ENCODE data around the gene POLR3E. TPM values are rescaled to one million over a fixed set of nuclear protein-coding genes. Genes with fewer than 3 reads are reported as not detected.

The POLR3E gene
- total RNA-seq, 4 donors from 2014 or later, result 34.9 to 55.4 (median 48.3) TPM

- no peak overlapping the region for H3K27ac ChIP-seq
- H3K4me3 ChIP-seq, result no peak overlapping the region
- ATAC-seq, result no peak
- no peak for TF ChIP-seq POLR2A (IDR thresholded peaks at IDR 0.05)
- TF ChIP-seq POLR2AphosphoS5 (IDR thresholded peaks at IDR 0.05), result no peak
- H3K36me3 ChIP-seq, result peaks cover 0 to 98% of the 10 kb centered on the region in 2 donors
- no peaks in the 10 kb centered on the region for H3K27me3 ChIP-seq
- H3K4me1 ChIP-seq, result peaks cover 0 to 16% (median 0%) of the 10 kb centered on the region in 3 donors
- 79 to 90% methylated on average over 5 of the region's 12 CpGs for WGBS, 2 donors (ENCODE audit: low coverage in 1 of 2)
- H3K9me3 ChIP-seq, result no peaks in the 10 kb centered on the region
Measured at GRCh38 chr16:22323173-22323958, 26.2 kb downstream of the POLR3E start.

DNA sequence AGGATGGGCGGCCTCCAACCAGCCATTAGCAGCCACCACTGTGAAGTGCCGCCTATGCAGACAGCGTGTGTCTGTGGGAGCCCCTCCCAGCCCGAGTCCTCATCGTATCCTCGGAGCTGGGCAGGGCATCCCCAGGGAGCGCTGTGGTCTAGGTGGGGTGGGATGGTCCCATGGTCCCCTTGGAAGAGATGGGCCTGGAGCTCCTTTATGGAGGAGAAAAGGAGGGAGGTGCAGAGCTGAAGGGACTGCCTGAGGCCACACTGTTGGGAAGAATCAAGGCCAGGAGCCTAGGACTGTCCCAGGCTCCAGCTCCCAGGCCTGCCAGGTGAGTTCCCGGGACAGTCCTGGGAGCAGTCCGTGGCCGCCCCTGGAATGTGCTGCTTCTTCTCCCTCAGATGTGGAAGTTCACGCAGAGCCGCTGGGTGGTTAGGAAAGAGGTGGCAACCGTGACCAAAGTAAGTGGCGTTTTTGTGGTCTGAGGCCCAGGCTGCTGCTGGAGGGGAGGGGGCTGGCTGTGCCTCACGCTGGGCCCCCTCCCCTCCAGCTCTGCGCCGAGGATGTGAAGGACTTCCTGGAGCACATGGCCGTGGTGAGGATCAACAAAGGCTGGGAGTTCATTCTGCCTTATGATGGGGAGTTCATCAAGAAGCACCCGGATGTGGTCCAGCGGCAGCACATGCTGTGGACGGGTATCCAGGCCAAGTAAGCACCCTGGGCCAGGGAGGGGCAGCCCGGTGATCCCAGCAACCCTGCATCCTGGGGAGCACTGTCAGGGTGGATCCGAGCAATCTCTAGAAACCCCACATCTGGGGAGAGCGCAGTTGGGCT is 27.0 kb downstream of the POLR3E start:
- TF ChIP-seq POLR2AphosphoS5 (IDR thresholded peaks at IDR 0.05) (no peak), EP300 (IDR thresholded peaks at IDR 0.05) (no peak), CTCF (IDR thresholded peaks at IDR 0.05) (no peak)
- WGBS, 2 donors (ENCODE audit: low coverage in 1 of 2), result 94% methylated on average over 6 of the region's 24 CpGs; no CpG with 5 or more reads in 1 of the 2 donors

DNA sequence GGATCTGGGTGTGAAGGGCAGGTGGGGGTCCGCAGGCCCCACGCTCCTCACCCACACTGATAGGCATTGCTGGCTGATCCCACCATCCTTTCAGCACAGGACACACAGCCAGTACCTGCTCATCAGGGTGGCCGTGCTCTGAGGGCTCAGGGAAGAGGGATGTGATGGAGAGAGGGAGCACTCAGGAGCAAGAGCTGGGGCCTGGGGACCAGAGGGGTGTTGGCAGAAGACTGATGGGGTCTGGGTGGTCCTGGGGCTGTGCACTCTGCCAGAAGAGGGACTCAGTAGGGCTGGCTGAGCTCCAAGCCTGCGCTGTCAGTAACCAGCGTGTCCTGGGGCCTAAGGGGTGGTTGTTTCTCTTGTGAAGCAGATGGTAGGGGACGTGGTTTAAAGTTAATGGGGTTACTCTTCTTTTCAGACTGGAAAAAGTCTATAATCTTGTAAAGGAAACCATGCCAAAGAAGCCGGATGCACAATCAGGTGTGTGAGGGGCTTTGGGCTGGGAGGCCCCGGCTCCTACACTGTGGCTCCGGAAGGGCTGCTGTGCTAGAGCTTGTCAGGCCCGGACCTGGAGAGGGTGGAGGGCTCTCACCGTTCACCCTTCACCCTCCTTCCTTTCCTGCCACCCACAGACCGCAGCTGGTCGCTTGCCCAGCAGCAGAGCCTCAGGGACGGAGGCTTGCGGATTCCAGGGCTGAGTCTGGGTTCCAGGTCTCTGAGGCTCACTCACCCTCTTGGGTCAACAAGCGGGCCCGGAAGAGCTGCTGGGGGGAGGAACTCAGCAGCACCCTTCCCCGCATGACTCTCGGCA is 27.8 kb downstream of the POLR3E start:
- H3K27ac ChIP-seq, result no peak overlapping the region
- H3K4me1 ChIP-seq, result peaks cover 0 to 17% (median 0%) of the 10 kb centered on the region in 3 donors
- no peaks in the 10 kb centered on the region for H3K27me3 ChIP-seq
- ATAC-seq, result no peak
- TF ChIP-seq EP300 (IDR thresholded peaks at IDR 0.05) (no peak), POLR2AphosphoS5 (IDR thresholded peaks at IDR 0.05) (no peak), POLR2A (IDR thresholded peaks at IDR 0.05) (no peak), CTCF (IDR thresholded peaks at IDR 0.05) (no peak)
- H3K36me3 ChIP-seq, result peaks cover 0 to 94% of the 10 kb centered on the region in 2 donors
- H3K4me3 ChIP-seq, result no peak overlapping the region
- 85% methylated on average over 10 of the region's 19 CpGs; no CpG with 5 or more reads in 1 of the 2 donors for WGBS, 2 donors (ENCODE audit: low coverage in 1 of 2)
- H3K9me3 ChIP-seq, result no peaks in the 10 kb centered on the region

More for the DNA sequence above, 27.0 kb downstream of the POLR3E start:
- H3K27me3 ChIP-seq, result no peaks in the 10 kb centered on the region
- no peak for ATAC-seq
- H3K9me3 ChIP-seq, result no peaks in the 10 kb centered on the region
- H3K4me3 ChIP-seq, result no peak overlapping the region
- peaks cover 0 to 98% of the 10 kb centered on the region in 2 donors for H3K36me3 ChIP-seq
- no peak overlapping the region for H3K27ac ChIP-seq
- H3K4me1 ChIP-seq, result peaks cover 0 to 16% (median 0%) of the 10 kb centered on the region in 3 donors

- H3K27ac ChIP-seq, result no peak overlapping the region
- ATAC-seq, result no peak
- no peak overlapping the region for H3K4me3 ChIP-seq
- H3K4me1 ChIP-seq, result peaks cover 0 to 24% (median 0%) of the 10 kb centered on the region in 3 donors
- H3K36me3 ChIP-seq, result peaks cover 0 to 86% of the 10 kb centered on the region in 2 donors
- H3K9me3 ChIP-seq, result no peaks in the 10 kb centered on the region
- TF ChIP-seq POLR2AphosphoS5 (IDR thresholded peaks at IDR 0.05), result no peak
- TF ChIP-seq EP300 (IDR thresholded peaks at IDR 0.05), result no peak
- H3K27me3 ChIP-seq, result no peaks in the 10 kb centered on the region
- 67% methylated on average over 1 of the region's 46 CpGs; no CpG with 5 or more reads in 1 of the 2 donors for WGBS, 2 donors (ENCODE audit: low coverage in 1 of 2)
Measured at GRCh38 chr16:22325598-22326368, 28.6 kb downstream of the POLR3E start.

GRCh38 chr16:22326369-22326652 is 29.1 kb downstream of the POLR3E start:
- Histone ChIP-seq H3K36me3 (peaks cover 0 to 87% of the 10 kb centered on the region in 2 donors), H3K27me3 (no peaks in the 10 kb centered on the region), H3K9me3 (no peaks in the 10 kb centered on the region), H3K4me1 (peaks cover 0 to 21% (median 0%) of the 10 kb centered on the region in 3 donors), H3K27ac (no peak overlapping the region), H3K4me3 (no peak overlapping the region)
- TF ChIP-seq CTCF (IDR thresholded peaks at IDR 0.05) (no peak), POLR2AphosphoS5 (IDR thresholded peaks at IDR 0.05) (no peak), POLR2A (IDR thresholded peaks at IDR 0.05) (no peak), EP300 (IDR thresholded peaks at IDR 0.05) (no peak)
- 82 to 87% methylated on average over 2 to 4 of the region's 4 CpGs for WGBS, 2 donors (ENCODE audit: low coverage in 1 of 2)
- no peak for ATAC-seq

All from gastroesophageal sphincter (tissue), 4 donors.